ENCODE measurements around the gene DUOXA1.

Gene DUOXA1

DNA sequence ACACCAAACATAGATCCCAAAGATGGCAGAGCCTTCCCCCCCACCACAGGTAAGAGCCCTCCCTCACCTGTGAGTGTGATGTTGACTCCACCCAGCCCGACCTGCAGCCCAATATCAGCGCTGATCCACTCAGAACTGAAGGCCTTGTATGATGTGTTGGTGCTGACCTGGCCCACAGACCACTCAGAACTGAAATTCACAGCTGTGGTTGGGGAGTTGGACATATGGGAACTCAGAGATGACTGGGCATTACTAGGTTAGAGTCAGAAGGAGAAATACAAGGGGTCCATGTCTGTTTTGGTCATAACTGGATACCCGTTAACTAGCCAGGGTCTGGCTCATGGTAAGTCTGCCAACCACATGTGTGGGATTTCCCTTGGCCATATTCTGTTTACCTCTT is 8.7 kb downstream of the DUOXA1 start:
- no peak for DNase-seq
- H3K4me3 ChIP-seq (ENCODE audit: insufficient read depth, low read depth, low read length, poor library complexity, severe bottlenecking): no peak overlapping the region
- H3K9me3 ChIP-seq (ENCODE audit: control insufficient read depth, low read length): no peaks in the 10 kb centered on the region
- H3K27me3 ChIP-seq (replicated peaks; ENCODE audit: control insufficient read depth, insufficient read depth, low read length, poor library complexity, severe bottlenecking): peaks cover 26% of the 10 kb centered on the region
- H3K4me1 ChIP-seq (ENCODE audit: control insufficient read depth, insufficient read depth, low read length, poor library complexity, severe bottlenecking): peaks cover 22% of the 10 kb centered on the region
- no peaks in the 10 kb centered on the region for H3K36me3 ChIP-seq (ENCODE audit: control insufficient read depth, insufficient read depth, low read length)
- H3K27ac ChIP-seq (ENCODE audit: insufficient read depth, low read length, poor library complexity, severe bottlenecking): no peak overlapping the region

DNA sequence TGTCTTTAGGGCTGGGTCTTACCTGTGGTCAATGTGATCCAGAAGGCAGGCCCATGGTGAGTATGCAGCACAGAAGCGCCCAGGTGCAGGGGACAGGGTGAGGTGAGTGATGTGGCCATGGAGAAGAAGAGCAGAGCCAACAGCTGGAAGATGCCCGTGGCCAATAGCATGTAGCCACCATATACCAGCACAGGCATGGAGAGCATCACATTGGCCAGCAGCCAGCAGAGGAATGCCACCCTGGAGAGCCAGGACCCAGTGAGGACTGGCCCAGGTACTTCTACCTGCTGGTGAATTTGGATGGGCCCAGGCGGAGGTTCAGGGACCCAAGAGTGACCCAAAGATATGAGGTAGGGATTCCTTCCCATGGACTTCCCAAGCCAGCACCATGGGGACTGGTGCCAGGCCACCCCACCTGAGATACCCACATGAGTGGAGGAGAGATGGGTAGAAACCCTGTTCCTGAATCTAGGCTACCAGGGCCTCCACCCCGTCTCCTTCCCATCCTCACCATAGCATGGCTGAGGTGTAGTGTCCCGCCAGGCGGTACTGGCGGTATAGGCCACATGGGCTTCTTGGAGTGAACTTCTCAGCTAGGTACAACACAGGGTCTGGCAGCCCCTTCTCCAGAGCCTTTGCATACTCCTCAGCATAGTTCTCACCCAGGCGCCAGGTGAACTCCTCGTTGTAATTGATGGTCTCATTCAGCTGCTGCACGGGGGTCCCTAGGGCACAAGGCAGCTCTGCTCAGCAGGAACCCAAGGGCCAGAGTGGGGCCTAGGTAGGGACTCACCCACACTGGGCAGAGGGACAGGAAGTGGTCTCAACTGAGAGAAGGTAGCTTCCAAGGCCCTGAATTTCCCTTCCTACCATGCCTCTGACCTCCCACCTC is 9.4 kb downstream of the DUOXA1 start:
- no peak overlapping the region for H3K4me3 ChIP-seq (ENCODE audit: insufficient read depth, low read depth, low read length, poor library complexity, severe bottlenecking)
- H3K4me1 ChIP-seq (ENCODE audit: control insufficient read depth, insufficient read depth, low read length, poor library complexity, severe bottlenecking): peaks cover 23% of the 10 kb centered on the region
- peaks cover 29% of the 10 kb centered on the region for H3K27me3 ChIP-seq (replicated peaks; ENCODE audit: control insufficient read depth, insufficient read depth, low read length, poor library complexity, severe bottlenecking)
- no peaks in the 10 kb centered on the region for H3K9me3 ChIP-seq (ENCODE audit: control insufficient read depth, low read length)
- H3K27ac ChIP-seq (ENCODE audit: insufficient read depth, low read length, poor library complexity, severe bottlenecking): no peak overlapping the region
- DNase-seq: no peak
- no peaks in the 10 kb centered on the region for H3K36me3 ChIP-seq (ENCODE audit: control insufficient read depth, insufficient read depth, low read length)

- peaks cover 36% of the 10 kb centered on the region for H3K27me3 ChIP-seq (replicated peaks; ENCODE audit: control insufficient read depth, insufficient read depth, low read length, poor library complexity, severe bottlenecking)
- H3K4me3 ChIP-seq (ENCODE audit: insufficient read depth, low read depth, low read length, poor library complexity, severe bottlenecking): no peak overlapping the region
- H3K27ac ChIP-seq (ENCODE audit: insufficient read depth, low read length, poor library complexity, severe bottlenecking): no peak overlapping the region
- no peaks in the 10 kb centered on the region for H3K36me3 ChIP-seq (ENCODE audit: control insufficient read depth, insufficient read depth, low read length)
- no peaks in the 10 kb centered on the region for H3K9me3 ChIP-seq (ENCODE audit: control insufficient read depth, low read length)
- DNase-seq: no peak
- peaks cover 30% of the 10 kb centered on the region for H3K4me1 ChIP-seq (ENCODE audit: control insufficient read depth, insufficient read depth, low read length, poor library complexity, severe bottlenecking)
Measured at GRCh38 chr15:45118996-45119395, 10.7 kb downstream of the DUOXA1 start.

DNA sequence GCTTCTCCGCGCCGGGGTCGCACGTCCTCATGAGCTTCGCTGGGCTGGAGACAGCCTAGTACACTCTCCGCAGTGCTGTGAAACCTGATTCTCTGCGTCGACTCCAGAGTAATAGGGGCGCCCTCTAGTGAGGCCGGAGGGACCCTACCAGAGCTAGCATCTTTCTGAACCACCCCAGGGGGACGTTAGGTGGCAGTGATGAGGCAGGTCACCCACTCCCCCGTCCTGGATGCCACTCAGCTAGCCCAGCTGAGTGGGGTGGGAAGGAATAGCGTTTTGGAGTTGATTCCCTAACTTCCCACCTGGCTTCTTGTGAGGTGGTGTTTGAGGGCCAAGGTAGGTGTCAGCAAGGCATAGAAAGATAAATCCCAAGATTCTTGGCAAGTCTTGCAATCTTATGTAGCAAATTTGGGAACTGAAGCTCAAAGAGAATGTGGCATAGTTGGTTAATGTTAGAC is 11.5 kb downstream of the DUOXA1 start:
- H3K4me3 ChIP-seq (ENCODE audit: insufficient read depth, low read depth, low read length, poor library complexity, severe bottlenecking): peak overlapping the region; percentile 28
- peak; percentile 46 to 66 (median 64) for DNase-seq
- peaks cover 43% of the 10 kb centered on the region for H3K27me3 ChIP-seq (replicated peaks; ENCODE audit: control insufficient read depth, insufficient read depth, low read length, poor library complexity, severe bottlenecking)
- no peaks in the 10 kb centered on the region for H3K36me3 ChIP-seq (ENCODE audit: control insufficient read depth, insufficient read depth, low read length)
- peaks cover 34% of the 10 kb centered on the region for H3K4me1 ChIP-seq (ENCODE audit: control insufficient read depth, insufficient read depth, low read length, poor library complexity, severe bottlenecking)
- no peak overlapping the region for H3K27ac ChIP-seq (ENCODE audit: insufficient read depth, low read length, poor library complexity, severe bottlenecking)
- H3K9me3 ChIP-seq (ENCODE audit: control insufficient read depth, low read length): no peaks in the 10 kb centered on the region

GRCh38 chr15:45117308-45118130 is 12.2 kb downstream of the DUOXA1 start:
- Histone ChIP-seq H3K9me3 (ENCODE audit: control insufficient read depth, low read length) (no peaks in the 10 kb centered on the region), H3K27ac (ENCODE audit: insufficient read depth, low read length, poor library complexity, severe bottlenecking) (no peak overlapping the region), H3K27me3 (replicated peaks; ENCODE audit: control insufficient read depth, insufficient read depth, low read length, poor library complexity, severe bottlenecking) (peaks cover 50% of the 10 kb centered on the region), H3K36me3 (ENCODE audit: control insufficient read depth, insufficient read depth, low read length) (no peaks in the 10 kb centered on the region), H3K4me1 (ENCODE audit: control insufficient read depth, insufficient read depth, low read length, poor library complexity, severe bottlenecking) (peaks cover 39% of the 10 kb centered on the region), H3K4me3 (ENCODE audit: insufficient read depth, low read depth, low read length, poor library complexity, severe bottlenecking) (peak overlapping the region; percentile 28)
- no peak for DNase-seq

DNA sequence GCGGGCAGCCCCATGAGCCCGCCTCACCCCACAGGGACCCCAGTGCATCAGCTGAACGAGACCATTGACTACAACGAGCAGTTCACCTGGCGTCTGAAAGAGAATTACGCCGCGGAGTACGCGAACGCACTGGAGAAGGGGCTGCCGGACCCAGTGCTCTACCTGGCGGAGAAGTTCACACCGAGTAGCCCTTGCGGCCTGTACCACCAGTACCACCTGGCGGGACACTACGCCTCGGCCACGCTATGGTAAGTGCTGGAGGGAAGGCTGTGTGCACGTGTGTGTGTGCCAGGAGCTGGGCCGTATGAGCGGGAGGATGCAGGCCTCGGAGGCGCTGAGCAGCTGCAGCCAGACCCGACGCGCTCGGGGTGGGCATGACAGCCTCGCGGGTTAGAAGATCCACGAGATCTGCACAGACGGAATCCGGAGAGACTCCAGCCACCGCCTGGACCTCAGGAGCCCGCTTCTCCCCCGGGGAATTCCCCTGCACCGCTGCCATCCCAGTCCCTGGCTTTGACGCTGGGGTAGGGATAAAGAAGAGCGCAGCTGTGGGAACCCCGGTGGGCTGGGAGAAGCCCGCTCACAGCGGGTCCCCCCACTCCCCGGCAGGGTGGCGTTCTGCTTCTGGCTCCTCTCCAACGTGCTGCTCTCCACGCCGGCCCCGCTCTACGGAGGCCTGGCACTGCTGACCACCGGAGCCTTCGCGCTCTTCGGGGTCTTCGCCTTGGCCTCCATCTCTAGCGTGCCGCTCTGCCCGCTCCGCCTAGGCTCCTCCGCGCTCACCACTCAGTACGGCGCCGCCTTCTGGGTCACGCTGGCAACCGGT is 13.0 kb downstream of the DUOXA1 start:
- Histone ChIP-seq H3K36me3 (ENCODE audit: control insufficient read depth, insufficient read depth, low read length) (no peaks in the 10 kb centered on the region), H3K9me3 (ENCODE audit: control insufficient read depth, low read length) (no peaks in the 10 kb centered on the region), H3K4me1 (ENCODE audit: control insufficient read depth, insufficient read depth, low read length, poor library complexity, severe bottlenecking) (peaks cover 46% of the 10 kb centered on the region), H3K27me3 (replicated peaks; ENCODE audit: control insufficient read depth, insufficient read depth, low read length, poor library complexity, severe bottlenecking) (peaks cover 58% of the 10 kb centered on the region), H3K27ac (ENCODE audit: insufficient read depth, low read length, poor library complexity, severe bottlenecking) (no peak overlapping the region), H3K4me3 (ENCODE audit: insufficient read depth, low read depth, low read length, poor library complexity, severe bottlenecking) (peak overlapping the region; percentile 13)
- DNase-seq: no peak

- Histone ChIP-seq H3K9me3 (ENCODE audit: control insufficient read depth, low read length) (no peaks in the 10 kb centered on the region), H3K36me3 (ENCODE audit: control insufficient read depth, insufficient read depth, low read length) (no peaks in the 10 kb centered on the region), H3K27ac (ENCODE audit: insufficient read depth, low read length, poor library complexity, severe bottlenecking) (no peak overlapping the region), H3K4me3 (ENCODE audit: insufficient read depth, low read depth, low read length, poor library complexity, severe bottlenecking) (peak overlapping the region; percentile 13), H3K4me1 (ENCODE audit: control insufficient read depth, insufficient read depth, low read length, poor library complexity, severe bottlenecking) (peaks cover 46% of the 10 kb centered on the region), H3K27me3 (replicated peaks; ENCODE audit: control insufficient read depth, insufficient read depth, low read length, poor library complexity, severe bottlenecking) (peaks cover 62% of the 10 kb centered on the region)
- no peak for DNase-seq
Measured at GRCh38 chr15:45116006-45116481, 13.6 kb downstream of the DUOXA1 start.

DNA sequence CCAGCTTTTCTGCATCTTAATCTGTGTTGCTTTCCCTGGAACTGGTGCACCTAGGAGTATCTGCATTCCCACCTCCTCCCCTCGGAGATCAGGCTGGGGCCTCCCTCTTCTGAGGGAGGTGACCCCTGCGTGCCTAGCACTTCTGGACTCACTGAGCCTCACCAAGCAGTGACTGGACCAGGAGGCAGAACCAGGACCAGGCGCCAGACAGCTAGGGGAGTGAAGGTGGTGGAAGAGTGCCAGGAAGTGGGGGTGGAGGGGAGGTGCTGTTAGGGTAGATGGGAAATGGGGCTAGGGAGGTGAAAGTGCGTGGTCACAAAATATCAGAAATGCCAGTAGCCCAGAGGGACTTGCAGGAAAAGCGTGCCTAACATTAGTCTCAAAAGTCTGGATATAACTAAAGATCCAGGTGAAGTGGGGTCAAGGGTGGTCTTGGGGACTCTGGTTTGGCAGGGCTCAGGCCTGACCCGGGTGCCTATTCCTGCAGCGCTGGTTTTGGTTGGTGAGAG is 14.3 kb downstream of the DUOXA1 start:
- peaks cover 46% of the 10 kb centered on the region for H3K4me1 ChIP-seq (ENCODE audit: control insufficient read depth, insufficient read depth, low read length, poor library complexity, severe bottlenecking)
- DNase-seq: no peak
- H3K36me3 ChIP-seq (ENCODE audit: control insufficient read depth, insufficient read depth, low read length): no peaks in the 10 kb centered on the region
- H3K4me3 ChIP-seq (ENCODE audit: insufficient read depth, low read depth, low read length, poor library complexity, severe bottlenecking): no peak overlapping the region
- H3K9me3 ChIP-seq (ENCODE audit: control insufficient read depth, low read length): no peaks in the 10 kb centered on the region
- H3K27me3 ChIP-seq (replicated peaks; ENCODE audit: control insufficient read depth, insufficient read depth, low read length, poor library complexity, severe bottlenecking): peaks cover 57% of the 10 kb centered on the region
- no peak overlapping the region for H3K27ac ChIP-seq (ENCODE audit: insufficient read depth, low read length, poor library complexity, severe bottlenecking)

- H3K9me3 ChIP-seq (ENCODE audit: control insufficient read depth, low read length): no peaks in the 10 kb centered on the region
Measured at GRCh38 chr15:45114751-45115085, 15.0 kb downstream of the DUOXA1 start.

More at GRCh38 chr15:45114751-45115085, 15.0 kb downstream of the DUOXA1 start:
- H3K27me3 ChIP-seq (replicated peaks; ENCODE audit: control insufficient read depth, insufficient read depth, low read length, poor library complexity, severe bottlenecking): peaks cover 64% of the 10 kb centered on the region
- no peaks in the 10 kb centered on the region for H3K36me3 ChIP-seq (ENCODE audit: control insufficient read depth, insufficient read depth, low read length)
- no peak overlapping the region for H3K27ac ChIP-seq (ENCODE audit: insufficient read depth, low read length, poor library complexity, severe bottlenecking)
- H3K4me1 ChIP-seq (ENCODE audit: control insufficient read depth, insufficient read depth, low read length, poor library complexity, severe bottlenecking): peaks cover 46% of the 10 kb centered on the region
- H3K4me3 ChIP-seq (ENCODE audit: insufficient read depth, low read depth, low read length, poor library complexity, severe bottlenecking): no peak overlapping the region
- DNase-seq: no peak
